ENCODE results near the gene TASOR. TPM values are rescaled to one million over a fixed set of nuclear protein-coding genes. Genes with fewer than 3 reads are reported as not detected.

TASOR gene
- total and polyA plus RNA-seq, 2 of the 8 experiments (the other 6 are each of a cell fraction or from before 2014, with no cell fraction given) = 12.2 to 45.5 TPM

DNA sequence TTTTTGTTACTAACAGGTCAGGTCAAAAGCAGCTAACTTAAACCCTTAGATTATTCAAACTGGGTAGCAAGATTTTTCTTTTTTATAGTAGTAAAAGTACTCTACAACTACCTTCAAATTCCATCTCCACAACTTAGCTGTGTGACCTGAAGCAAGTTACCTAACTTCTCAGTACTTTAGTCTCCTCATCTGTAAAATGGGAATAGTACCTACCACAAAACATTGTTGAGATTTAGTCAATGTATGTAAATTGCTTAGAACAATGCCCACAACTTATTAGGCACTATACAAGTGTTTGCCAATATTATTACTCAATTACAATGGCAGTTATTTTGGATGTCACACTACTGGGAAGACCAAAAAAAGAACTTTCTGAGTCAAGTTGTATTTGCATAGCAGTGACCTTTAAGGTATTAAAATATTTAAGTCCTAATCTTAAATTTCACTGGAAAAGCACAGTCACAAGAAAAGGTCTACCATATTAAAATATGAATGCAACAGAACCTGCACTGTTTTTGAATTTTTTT lies 2.9 kb downstream of the TASOR start:
- H3K4me2 ChIP-seq (ENCODE audit: insufficient read depth in 1 of 2, low read depth in 2 of 2, low read length in 2 of 2) = peak overlapping the region in 1 of 2 experiments; percentile 22; a peak in 1 of 4 replicates
- no peak overlapping the region for H2BK15ac ChIP-seq (ENCODE audit: low read length)
- no peak overlapping the region for H2BK5ac ChIP-seq (ENCODE audit: low read depth, low read length)
- H3K27me3 ChIP-seq (replicated peaks in 1 of 4; ENCODE audit: control insufficient read depth in 3 of 4, extremely low read depth in 1 of 4, insufficient read depth in 3 of 4, low read length in 3 of 4) = peaks cover 4 to 14% (median 12%) of the 10 kb centered on the region in 4 experiments
- H2BK120ac ChIP-seq (replicated peaks; ENCODE audit: low read depth, low read length) = no peak overlapping the region
- TF ChIP-seq RNF2 (IDR thresholded peaks at IDR 0.05; ENCODE audit: borderline replicate concordance, low read depth, low read length, missing control alignments, poor library complexity, severe bottlenecking) = no peak
- no peak for TF ChIP-seq RBBP5 (IDR thresholded peaks at IDR 0.05; ENCODE audit: borderline replicate concordance, low read depth, low read length)
- TF ChIP-seq TAF1 (IDR thresholded peaks at IDR 0.05; ENCODE audit: low read depth, low read length) = no peak
- TF ChIP-seq BRCA1 (IDR thresholded peaks at IDR 0.05; ENCODE audit: low read depth, low read length) = no peak
- no peak for TF ChIP-seq CTCF (IDR thresholded peaks at IDR 0.05; ENCODE audit: control extremely low read depth in 1 of 3, insufficient read depth in 1 of 3, low read depth in 1 of 3, low read length in 3 of 3)
- TF ChIP-seq RFX5 (IDR thresholded peaks at IDR 0.05; ENCODE audit: borderline replicate concordance, low read depth, low read length) = no peak
- no peak for TF ChIP-seq CBX8 (IDR thresholded peaks at IDR 0.05; ENCODE audit: borderline replicate concordance, low read depth, low read length)
- TF ChIP-seq HDAC2 (IDR thresholded peaks at IDR 0.05; ENCODE audit: borderline replicate concordance in 1 of 2, low read depth in 2 of 2, low read length in 2 of 2) = 0 out of 4 replicates have a peak, but pooled peaks of 1 of the 2 experiments have one; percentile 40
- no peak for TF ChIP-seq SP2 (IDR thresholded peaks at IDR 0.05; ENCODE audit: low read length)
- peak; percentile 55; the same call in 1 of the 2 replicates for TF ChIP-seq KDM1A (IDR thresholded peaks at IDR 0.05; ENCODE audit: borderline replicate concordance, low read length)
- no peaks in the 10 kb centered on the region for H4K20me1 ChIP-seq (replicated peaks in 1 of 2; ENCODE audit: control insufficient read depth in 1 of 2, insufficient read depth in 2 of 2, low read length in 2 of 2)
- DNase-seq (ENCODE audit: low read depth in 1 of 2, low spot score in 2 of 2) (no peak), FAIRE-seq (no peak)
- peaks cover 0 to 63% of the 10 kb centered on the region in 2 experiments; a peak in 2 of 4 replicates for H3K79me2 ChIP-seq (ENCODE audit: control insufficient read depth in 1 of 2, insufficient read depth in 2 of 2, low read length in 2 of 2)
- no peak overlapping the region for H4K91ac ChIP-seq (replicated peaks; ENCODE audit: insufficient read length, low read length)
- peak overlapping the region in 1 of 4 experiments; percentile 82; a peak in 2 of 8 replicates for H3K4me3 ChIP-seq (ENCODE audit: extremely low read depth in 1 of 4, insufficient read depth in 2 of 4, low read depth in 3 of 4, low read length in 4 of 4)
- H2AFZ ChIP-seq (ENCODE audit: low read length) = no peak overlapping the region
- no peak overlapping the region for H3K27ac ChIP-seq (ENCODE audit: low read depth, low read length)
- H3K9ac ChIP-seq (replicated peaks in 1 of 4; ENCODE audit: extremely low read depth in 1 of 4, low read depth in 3 of 4, low read length in 3 of 4) = no peak overlapping the region
- no peak overlapping the region for H3K56ac ChIP-seq (replicated peaks; ENCODE audit: insufficient read length, low read depth, low read length)
- H3K4ac ChIP-seq (replicated peaks; ENCODE audit: insufficient read length, low read depth, low read length) = no peak overlapping the region
- H2BK12ac ChIP-seq (ENCODE audit: low read depth, low read length) = no peak overlapping the region
- peaks cover 5 to 11% of the 10 kb centered on the region in 2 experiments; a peak in 3 of 4 replicates for H3K9me3 ChIP-seq (ENCODE audit: insufficient read depth in 2 of 2, low read depth in 1 of 2, low read length in 1 of 2)
- no peak overlapping the region for H4K5ac ChIP-seq (ENCODE audit: insufficient read length, low read depth, low read length)
- no peak overlapping the region for H4K8ac ChIP-seq (ENCODE audit: extremely low read depth, insufficient read depth, low read length)
- no peak overlapping the region for H3K18ac ChIP-seq (ENCODE audit: extremely low read depth, low read length)
- peaks cover 0 to 2% (median 1%) of the 10 kb centered on the region in 4 experiments; a peak in 3 of 7 replicates for H3K4me1 ChIP-seq (replicated peaks in 1 of 4; ENCODE audit: control insufficient read depth in 3 of 4, insufficient read depth in 4 of 4, low read length in 3 of 4)
- no peaks in the 10 kb centered on the region; the same call in 1 of the 2 replicates for H3K79me1 ChIP-seq (ENCODE audit: low read depth, low read length)
- H3K36me3 ChIP-seq (ENCODE audit: control insufficient read depth in 2 of 4, insufficient read depth in 4 of 4, low read length in 3 of 4) = peaks cover 0 to 6% (median 2%) of the 10 kb centered on the region in 4 experiments; a peak in 3 of 8 replicates
- ChIA-PET CTCF (ENCODE audit: partially characterized antibody) (interaction anchor here (0.5 to 0.9 kb wide), 3 partner anchors 21 to 322 kb away, joined by 3 to 4 read pairs (median 3); no protein-coding TSS in a partner anchor), POLR2A (ENCODE audit: partially characterized antibody) (no interaction called here)
- no peak overlapping the region for H2BK20ac ChIP-seq (ENCODE audit: low read length)
- H2AK5ac ChIP-seq (ENCODE audit: low read depth, low read length) = no peak overlapping the region
- H3K14ac ChIP-seq (ENCODE audit: insufficient read length) = no peak overlapping the region
- H3K23ac ChIP-seq (ENCODE audit: insufficient read length) = no peak overlapping the region
- peaks cover 3% of the 10 kb centered on the region for H3K23me2 ChIP-seq (ENCODE audit: low read depth, low read length)

Data from H1 (cell line).